Upper lobe of right lung (tissue), 1 donor: ENCODE data around the gene SMG5. TPM values are rescaled to one million over a fixed set of nuclear protein-coding genes. Genes with fewer than 3 reads are reported as not detected.

Experiments used
- ATAC-seq: fragments of 200-7000 bp; cut with Tn5 transposase; one replicate; pipeline ENCODE4 v1.9.1; 2020; ENCODE audit warnings: mild to moderate bottlenecking, moderate library complexity
- DNase-seq: peaks from one replicate; pipeline ENCODE4 v3.0.0-alpha.2; 2020
- H3K27ac ChIP-seq: fragments of 200-600 bp; one replicate; pipeline ENCODE4 v1.8.0; 2022
- H3K27me3 ChIP-seq: fragments of 200-600 bp; one replicate; pipeline ENCODE4 v1.8.0; 2022; ENCODE audit warnings: mild to moderate bottlenecking
- H3K36me3 ChIP-seq: fragments of 200-600 bp; one replicate; pipeline ENCODE4 v1.8.0; 2022
- H3K4me1 ChIP-seq: fragments of 200-600 bp; one replicate; pipeline ENCODE4 v1.8.0; 2022
- H3K4me3 ChIP-seq: fragments of 200-600 bp; one replicate; pipeline ENCODE4 v1.8.0; 2022; ENCODE audit warnings: mild to moderate bottlenecking
- H3K9me3 ChIP-seq: fragments of 200-600 bp; one replicate; pipeline ENCODE4 v1.8.0; 2022
- intact Hi-C: fragments of 100-400 bp; cut with DNase I; formaldehyde crosslinking; loops from one replicate; pipeline ENCODE4 v1.11.0; 2022
- total RNA-seq: library from RNA; stranded (reverse); fragmentation: NEBNext Ultra II Directional; extraction: Animal tissue kit (Norgen Biotek cat#: 25700); gene quantifications from one replicate; pipeline ENCODE4 v1.2.1, GENCODE V29; 2021
- TF ChIP-seq, protein P1 (sequence below): fragments of 200-600 bp; IDR thresholded peaks from one replicate; pipeline ENCODE4 v1.8.0; 2022; ENCODE audit warnings: antibody characterized with exemption
- donor health status: DM: no; HTN: yes; CAD: no; lungs with severe emphysema.

SMG5 gene
- total RNA-seq, 1 donor from 2014 or later: 64.8 TPM

DNA sequence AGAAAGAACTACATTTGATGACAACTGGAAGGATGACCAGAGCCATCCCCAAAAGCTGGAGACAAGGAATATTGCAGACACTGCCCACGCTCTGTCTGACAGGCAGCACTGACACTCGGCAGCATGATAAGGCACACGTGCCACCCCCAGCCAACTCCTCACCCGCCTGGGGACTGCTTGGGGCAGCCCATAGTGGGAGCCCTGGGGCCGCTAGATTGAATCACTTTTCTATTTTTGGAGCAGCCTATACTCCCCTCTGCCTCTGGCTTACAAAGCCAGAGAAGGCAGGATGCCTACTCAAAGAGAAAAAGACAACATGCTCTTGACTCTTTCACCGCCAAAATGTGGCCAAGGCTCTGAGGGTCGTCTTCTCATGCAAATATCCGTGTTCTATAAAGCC, 1.3 kb downstream of the SMG5 start:
- H3K27ac ChIP-seq: no peak overlapping the region
- H3K9me3 ChIP-seq: no peaks in the 10 kb centered on the region
- H3K27me3 ChIP-seq: no peaks in the 10 kb centered on the region
- peaks cover 35% of the 10 kb centered on the region for H3K4me1 ChIP-seq
- ATAC-seq (no peak), DNase-seq (no peak)
- intact Hi-C loops: no loop called here
- H3K36me3 ChIP-seq: peaks cover 37% of the 10 kb centered on the region
- H3K4me3 ChIP-seq: peak overlapping the region; percentile 67
- TF ChIP-seq, protein P1, sequence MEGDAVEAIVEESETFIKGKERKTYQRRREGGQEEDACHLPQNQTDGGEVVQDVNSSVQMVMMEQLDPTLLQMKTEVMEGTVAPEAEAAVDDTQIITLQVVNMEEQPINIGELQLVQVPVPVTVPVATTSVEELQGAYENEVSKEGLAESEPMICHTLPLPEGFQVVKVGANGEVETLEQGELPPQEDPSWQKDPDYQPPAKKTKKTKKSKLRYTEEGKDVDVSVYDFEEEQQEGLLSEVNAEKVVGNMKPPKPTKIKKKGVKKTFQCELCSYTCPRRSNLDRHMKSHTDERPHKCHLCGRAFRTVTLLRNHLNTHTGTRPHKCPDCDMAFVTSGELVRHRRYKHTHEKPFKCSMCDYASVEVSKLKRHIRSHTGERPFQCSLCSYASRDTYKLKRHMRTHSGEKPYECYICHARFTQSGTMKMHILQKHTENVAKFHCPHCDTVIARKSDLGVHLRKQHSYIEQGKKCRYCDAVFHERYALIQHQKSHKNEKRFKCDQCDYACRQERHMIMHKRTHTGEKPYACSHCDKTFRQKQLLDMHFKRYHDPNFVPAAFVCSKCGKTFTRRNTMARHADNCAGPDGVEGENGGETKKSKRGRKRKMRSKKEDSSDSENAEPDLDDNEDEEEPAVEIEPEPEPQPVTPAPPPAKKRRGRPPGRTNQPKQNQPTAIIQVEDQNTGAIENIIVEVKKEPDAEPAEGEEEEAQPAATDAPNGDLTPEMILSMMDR: no peak

DNA sequence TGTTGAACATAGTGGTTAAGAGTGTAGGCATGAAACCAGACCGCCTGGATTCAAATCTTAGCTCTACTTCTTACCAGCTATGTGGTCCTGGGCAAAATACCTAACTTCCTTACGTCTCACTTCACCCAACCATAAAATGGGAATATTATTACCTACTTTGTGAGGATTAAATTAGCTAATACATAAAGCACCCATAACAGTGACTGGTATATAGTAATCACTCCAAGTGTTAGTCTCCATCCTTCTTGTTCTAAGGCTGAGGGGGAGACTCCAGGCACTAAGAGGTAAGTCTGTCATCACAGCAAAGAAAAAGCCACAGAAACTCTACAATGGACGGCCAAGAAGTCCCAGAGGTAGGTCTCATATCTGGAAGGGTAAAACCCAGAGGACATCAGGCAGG, 2.8 kb downstream of the SMG5 start:
- Histone ChIP-seq H3K9me3 (no peaks in the 10 kb centered on the region), H3K27ac (no peak overlapping the region), H3K4me1 (peaks cover 35% of the 10 kb centered on the region), H3K4me3 (no peak overlapping the region), H3K27me3 (no peaks in the 10 kb centered on the region), H3K36me3 (peaks cover 52% of the 10 kb centered on the region)
- DNase-seq (no peak), ATAC-seq (no peak)
- TF ChIP-seq, protein P1: no peak
- intact Hi-C loops: no loop called here

DNA sequence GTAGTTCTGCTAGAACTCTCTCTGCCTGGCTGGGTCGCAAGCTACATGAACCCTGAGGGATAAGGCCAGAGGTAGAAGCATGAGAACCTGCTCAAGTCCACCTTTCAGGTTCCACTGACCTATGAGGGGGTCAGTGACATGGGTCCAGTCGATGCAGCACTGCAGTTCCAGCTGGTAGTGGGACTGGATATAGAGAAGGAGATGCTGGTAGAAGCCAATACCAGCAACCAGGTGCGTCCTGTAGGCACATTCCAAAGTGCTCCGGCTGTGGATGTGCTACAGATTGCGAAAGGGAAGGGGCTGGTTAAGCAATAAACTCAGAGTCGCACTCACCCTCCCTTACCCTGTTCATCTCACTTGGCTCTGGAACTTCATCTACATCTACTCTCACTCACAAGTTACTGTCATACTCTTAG, 5.7 kb downstream of the SMG5 start:
- TF ChIP-seq, protein P1: no peak
- ATAC-seq (peak; percentile 63), DNase-seq (no peak)
- peaks cover 26% of the 10 kb centered on the region for H3K4me1 ChIP-seq
- no peak overlapping the region for H3K27ac ChIP-seq
- no peak overlapping the region for H3K4me3 ChIP-seq
- no peaks in the 10 kb centered on the region for H3K27me3 ChIP-seq
- peaks cover 80% of the 10 kb centered on the region for H3K36me3 ChIP-seq
- intact Hi-C loops: no loop called here
- no peaks in the 10 kb centered on the region for H3K9me3 ChIP-seq

DNA sequence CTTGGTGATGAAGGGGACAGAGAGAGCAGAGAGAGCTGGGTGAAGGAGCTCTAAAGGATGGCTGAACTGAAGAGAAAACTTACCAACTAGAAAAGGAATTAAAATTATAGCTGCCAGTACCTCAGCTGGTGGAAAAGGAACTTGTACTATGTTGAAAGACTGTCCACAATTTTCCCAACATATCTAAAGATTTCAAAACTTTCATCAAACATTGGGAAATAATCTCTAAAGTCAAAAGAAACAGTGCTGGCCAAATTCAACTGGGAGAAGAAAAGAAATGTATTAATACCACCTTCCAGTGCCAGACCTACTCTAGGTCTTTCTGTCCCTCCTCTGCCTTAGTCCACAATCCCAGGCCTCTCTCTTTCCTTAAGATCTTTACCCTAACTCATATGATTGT, 6.1 kb downstream of the SMG5 start:
- Histone ChIP-seq H3K4me1 (peaks cover 22% of the 10 kb centered on the region), H3K27me3 (no peaks in the 10 kb centered on the region), H3K27ac (no peak overlapping the region), H3K4me3 (no peak overlapping the region), H3K36me3 (peaks cover 85% of the 10 kb centered on the region), H3K9me3 (no peaks in the 10 kb centered on the region)
- DNase-seq (no peak), ATAC-seq (no peak)
- intact Hi-C loops: no loop called here
- TF ChIP-seq, protein P1: no peak

DNA sequence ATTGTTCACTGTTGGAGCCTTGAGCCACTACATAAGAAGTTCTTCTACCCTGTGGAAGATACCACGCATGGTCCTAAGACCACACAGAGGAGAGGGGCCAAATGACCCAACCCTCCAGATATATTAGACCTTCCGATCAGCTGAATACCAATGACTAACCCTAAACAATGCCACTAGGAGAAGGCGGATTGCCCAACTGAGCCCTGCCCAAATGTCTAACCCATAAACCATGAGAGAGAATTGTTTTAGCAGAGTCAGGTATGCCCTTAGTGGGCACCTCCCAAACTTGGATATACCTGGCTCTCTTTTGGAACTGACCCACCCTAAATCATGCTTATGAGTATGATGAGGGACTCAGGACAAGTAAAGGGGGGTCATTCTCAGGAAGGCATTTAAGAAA, 12.3 kb downstream of the SMG5 start:
- DNase-seq: no peak
- Histone ChIP-seq H3K4me3 (no peak overlapping the region), H3K27me3 (no peaks in the 10 kb centered on the region), H3K36me3 (peaks cover 99% of the 10 kb centered on the region), H3K4me1 (no peaks in the 10 kb centered on the region), H3K27ac (no peak overlapping the region), H3K9me3 (no peaks in the 10 kb centered on the region)
- ATAC-seq: no peak
- intact Hi-C loops: no loop called here
- TF ChIP-seq, protein P1: no peak

DNA sequence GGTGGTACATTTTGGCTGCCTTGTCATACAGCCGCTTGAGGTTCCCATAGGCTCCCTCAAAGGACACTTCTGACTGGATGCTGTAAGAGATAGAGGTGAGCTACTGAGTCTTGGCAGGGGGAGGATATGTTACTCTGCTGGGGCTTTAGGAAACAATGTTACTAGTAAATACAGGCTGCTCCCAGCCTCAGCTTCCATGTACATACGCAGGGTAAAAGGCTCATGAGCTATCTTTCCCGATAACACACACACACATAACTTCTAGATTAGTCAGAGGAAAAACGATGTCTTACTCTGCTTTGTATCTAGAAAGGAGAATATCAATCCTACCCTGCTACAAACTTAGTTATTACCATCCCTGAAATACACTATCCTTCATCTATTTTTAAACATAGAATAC, 14.3 kb downstream of the SMG5 start:
- Histone ChIP-seq H3K4me1 (no peaks in the 10 kb centered on the region), H3K27ac (no peak overlapping the region), H3K36me3 (peaks cover 93% of the 10 kb centered on the region), H3K4me3 (no peak overlapping the region), H3K9me3 (no peaks in the 10 kb centered on the region), H3K27me3 (no peaks in the 10 kb centered on the region)
- TF ChIP-seq, protein P1: no peak
- DNase-seq: no peak
- no peak for ATAC-seq
- intact Hi-C loops: no loop called here
